Measurements from ENCODE around the gene SCN11A.

- TF ChIP-seq POLR2A (IDR thresholded peaks at IDR 0.05; ENCODE audit: low read length): no peak
- TF ChIP-seq GATA1 (IDR thresholded peaks at IDR 0.05; ENCODE audit: low read depth, low read length): no peak
These were observed 39.2 kb upstream of the SCN11A start for GRCh38 chr3:39090922-39091321.
